HG02885 (cell line): ENCODE measurements around the gene TEKT2.
A peak's percentile ranks its signal among the peaks of the same experiment; 100 is the strongest.

Source experiments
- ATAC-seq: cut with Tn5 transposase; IDR thresholded peaks from one replicate; pipeline ENCODE4 v1.9.1; 2021; ENCODE audit warnings: mild to moderate bottlenecking; ENCODE audit not compliant: unreplicated experiment, poor library complexity

TEKT2 gene

GRCh38 chr1:36087233-36088123 is 3.6 kb downstream of the TEKT2 start:
- no peak for ATAC-seq

- ATAC-seq: no peak
These were observed 4.3 kb downstream of the TEKT2 start for GRCh38 chr1:36088265-36088576.

- peak; percentile 82 for ATAC-seq
These were observed 4.9 kb downstream of the TEKT2 start, which contains the start of gene ADPRS for GRCh38 chr1:36088577-36089392. TSS of gene ADPRS (plus strand) at chr1:36088892. CDS start at chr1:36088905, 13 bp downstream.

GRCh38 chr1:36089393-36090121 is 5.7 kb downstream of the TEKT2 start:
- ATAC-seq: peak; percentile 15

GRCh38 chr1:36091141-36091540 is 7.2 kb downstream of the TEKT2 start:
- ATAC-seq: no peak

GRCh38 chr1:36091698-36092097 is 7.8 kb downstream of the TEKT2 start:
- ATAC-seq: no peak

GRCh38 chr1:36092166-36092797 is 8.4 kb downstream of the TEKT2 start:
- no peak for ATAC-seq

GRCh38 chr1:36092798-36093185 is 8.9 kb downstream of the TEKT2 start:
- ATAC-seq: no peak

- no peak for ATAC-seq
These were observed 9.3 kb downstream of the TEKT2 start for GRCh38 chr1:36093226-36093625.

GRCh38 chr1:36093929-36094328 is 10.0 kb downstream of the TEKT2 start:
- no peak for ATAC-seq

- ATAC-seq: no peak
These were observed 10.7 kb downstream of the TEKT2 start for GRCh38 chr1:36094621-36095061.

GRCh38 chr1:36095760-36096405 is 12.0 kb downstream of the TEKT2 start:
- no peak for ATAC-seq

- ATAC-seq: no peak
These were observed 12.9 kb downstream of the TEKT2 start for GRCh38 chr1:36096500-36097432.

- no peak for ATAC-seq
These were observed 14.0 kb downstream of the TEKT2 start for GRCh38 chr1:36097693-36098585.

- no peak for ATAC-seq
These were observed 14.9 kb downstream of the TEKT2 start for GRCh38 chr1:36098650-36099365.

- peak; percentile 51 for ATAC-seq
These were observed 15.9 kb downstream of the TEKT2 start for GRCh38 chr1:36099681-36100341.

GRCh38 chr1:36100376-36100775 is 16.5 kb downstream of the TEKT2 start:
- ATAC-seq: no peak
